Activated naive CD8-positive, alpha-beta T cell (primary cell): ENCODE data around the gene VAV2.

Experiments
- H3K27ac Mint-ChIP-seq: one replicate; pipeline ENCODE4 v1.8.0; 2021; ENCODE audit warnings: mixed read lengths
- H3K27me3 Mint-ChIP-seq: one replicate; pipeline ENCODE4 v1.8.0; 2021; ENCODE audit warnings: mixed read lengths
- H3K36me3 Mint-ChIP-seq: one replicate; pipeline ENCODE4 v1.8.0; 2021; ENCODE audit warnings: mixed read lengths
- H3K4me1 Mint-ChIP-seq: one replicate; pipeline ENCODE4 v1.8.0; 2021; ENCODE audit warnings: low read depth, mixed read lengths
- H3K4me3 Mint-ChIP-seq: one replicate; pipeline ENCODE4 v1.8.0; 2021; ENCODE audit warnings: mild to moderate bottlenecking, mixed read lengths
- H3K9me3 Mint-ChIP-seq: one replicate; pipeline ENCODE4 v1.8.0; 2021; ENCODE audit warnings: low read depth, mixed read lengths

The VAV2 gene

DNA sequence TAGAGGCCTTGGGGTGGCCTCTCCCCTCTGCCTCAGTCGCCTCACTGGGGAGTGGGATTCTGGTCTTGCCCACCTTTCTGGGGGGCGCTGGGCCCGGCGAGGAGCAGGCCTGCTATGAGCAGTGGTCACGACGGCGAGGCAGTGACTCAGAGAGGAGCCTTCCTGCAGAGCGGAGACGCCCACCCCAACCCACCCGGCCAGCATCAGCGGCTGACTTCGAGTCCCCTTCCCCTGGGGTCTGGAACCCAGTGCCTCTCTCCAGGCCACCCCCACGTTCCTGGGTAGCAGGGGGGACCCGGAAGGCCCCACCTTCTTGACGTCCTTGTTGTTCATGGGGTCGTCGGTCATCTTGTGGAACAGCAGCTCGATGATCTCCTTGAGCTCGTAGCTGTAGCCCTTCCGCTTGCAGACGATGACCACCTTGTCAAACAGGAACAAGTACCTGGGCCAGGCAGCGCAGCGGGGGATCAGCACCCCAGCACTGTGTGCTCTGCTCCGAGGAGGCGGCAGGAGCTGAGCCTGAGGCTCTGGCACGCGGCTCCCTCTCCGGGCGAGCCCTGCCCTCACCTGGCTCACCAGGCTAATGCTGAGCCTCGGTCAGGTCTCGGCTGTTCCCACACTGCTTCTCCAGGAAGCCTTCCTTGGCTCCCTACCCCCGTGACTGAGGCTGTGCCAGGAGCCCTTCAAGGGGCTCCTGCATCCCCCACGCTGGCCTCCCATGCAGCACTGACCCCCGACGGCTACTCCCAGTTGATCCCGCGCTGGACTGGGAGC lies 203.9 kb downstream of the VAV2 start:
- H3K36me3 Mint-ChIP-seq: no peaks in the 10 kb centered on the region
- no peak overlapping the region for H3K4me3 Mint-ChIP-seq
- H3K27me3 Mint-ChIP-seq: no peaks in the 10 kb centered on the region
- H3K9me3 Mint-ChIP-seq: no peaks in the 10 kb centered on the region
- no peaks in the 10 kb centered on the region for H3K4me1 Mint-ChIP-seq
- no peak overlapping the region for H3K27ac Mint-ChIP-seq

GRCh38 chr9:133787754-133788025 lies 204.4 kb downstream of the VAV2 start:
- Mint-ChIP-seq H3K9me3 (no peaks in the 10 kb centered on the region), H3K4me3 (no peak overlapping the region), H3K27me3 (no peaks in the 10 kb centered on the region), H3K36me3 (no peaks in the 10 kb centered on the region), H3K27ac (no peak overlapping the region), H3K4me1 (no peaks in the 10 kb centered on the region)

- H3K36me3 Mint-ChIP-seq: no peaks in the 10 kb centered on the region
- H3K9me3 Mint-ChIP-seq: no peaks in the 10 kb centered on the region
- no peak overlapping the region for H3K4me3 Mint-ChIP-seq
- H3K27me3 Mint-ChIP-seq: no peaks in the 10 kb centered on the region
- H3K27ac Mint-ChIP-seq: no peak overlapping the region
- H3K4me1 Mint-ChIP-seq: no peaks in the 10 kb centered on the region
Observed at GRCh38 chr9:133786907-133787753, 205.0 kb downstream of the VAV2 start.

- H3K27ac Mint-ChIP-seq: no peak overlapping the region
- no peaks in the 10 kb centered on the region for H3K4me1 Mint-ChIP-seq
- no peaks in the 10 kb centered on the region for H3K36me3 Mint-ChIP-seq
- no peaks in the 10 kb centered on the region for H3K27me3 Mint-ChIP-seq
- H3K4me3 Mint-ChIP-seq: no peak overlapping the region
- H3K9me3 Mint-ChIP-seq: no peaks in the 10 kb centered on the region
Observed at GRCh38 chr9:133786371-133786753, 205.8 kb downstream of the VAV2 start.

DNA sequence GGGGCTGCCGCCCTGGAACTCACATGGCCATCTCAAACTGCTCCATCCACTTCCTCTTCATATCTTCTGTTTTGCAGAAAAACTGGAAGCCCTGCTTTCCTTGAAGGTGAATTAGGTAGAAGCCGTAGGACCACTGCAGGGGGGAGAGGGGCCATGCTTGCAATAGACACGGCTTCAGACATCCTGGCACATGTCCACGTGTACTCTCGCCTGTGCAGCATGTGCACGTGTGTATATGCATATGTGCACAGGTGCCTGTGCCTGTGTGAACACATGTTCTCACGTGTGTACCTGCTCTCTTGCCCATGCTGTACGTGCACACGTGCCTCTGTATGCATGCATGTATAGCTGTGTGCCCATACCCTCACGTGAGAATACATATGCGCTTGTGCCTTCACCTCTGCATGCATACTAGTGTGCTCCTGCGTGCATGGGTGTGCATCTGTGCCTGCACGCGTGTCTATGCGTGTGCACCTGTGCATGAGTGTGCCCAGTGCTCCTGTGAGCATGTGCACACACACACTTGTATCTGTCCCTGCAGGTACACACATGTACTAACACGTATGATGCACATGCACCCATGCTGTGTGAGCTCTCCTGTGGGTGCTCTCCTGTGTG lies 206.3 kb downstream of the VAV2 start:
- no peaks in the 10 kb centered on the region for H3K36me3 Mint-ChIP-seq
- no peaks in the 10 kb centered on the region for H3K4me1 Mint-ChIP-seq
- no peak overlapping the region for H3K27ac Mint-ChIP-seq
- H3K4me3 Mint-ChIP-seq: no peak overlapping the region
- no peaks in the 10 kb centered on the region for H3K9me3 Mint-ChIP-seq
- no peaks in the 10 kb centered on the region for H3K27me3 Mint-ChIP-seq

DNA sequence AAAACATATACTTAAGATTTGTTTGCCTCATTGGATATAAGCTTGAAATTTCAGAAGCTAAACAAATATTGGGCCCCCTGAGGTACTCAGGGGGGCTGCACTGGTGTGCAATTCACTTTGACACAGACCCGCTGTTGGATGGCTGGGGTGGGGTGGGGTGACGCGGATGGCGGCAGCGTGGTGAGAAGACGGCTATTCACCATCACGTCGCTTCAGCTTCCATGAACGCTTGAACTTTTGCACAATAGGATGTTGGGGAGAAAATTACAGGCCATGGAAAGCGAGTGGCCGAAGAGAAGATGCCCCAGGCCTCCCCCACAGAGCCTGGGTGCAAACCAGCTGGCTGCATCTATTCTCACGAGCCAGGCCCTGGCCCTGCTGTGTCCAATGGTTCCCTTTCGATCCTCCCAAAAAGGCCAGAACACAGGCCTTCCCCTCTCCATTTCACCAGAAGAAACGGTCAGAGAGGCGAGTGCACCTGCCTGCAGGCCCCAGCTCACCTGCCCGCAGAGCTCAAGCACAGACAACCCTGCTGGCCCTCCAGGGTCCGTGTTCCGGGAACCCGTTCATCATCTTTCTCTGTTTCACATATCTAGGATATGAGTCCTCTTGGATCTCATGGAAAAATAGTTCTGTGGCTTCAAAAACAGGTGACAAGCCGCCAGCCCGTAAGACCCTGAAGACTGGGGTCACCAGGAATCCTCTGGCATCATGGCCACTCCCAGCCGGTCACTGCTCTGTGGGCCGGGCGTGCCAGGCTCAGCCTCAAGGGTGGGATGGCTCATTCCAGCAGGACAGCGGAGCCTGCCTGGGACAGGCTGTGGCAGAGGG lies 207.2 kb downstream of the VAV2 start:
- Mint-ChIP-seq H3K4me3 (no peak overlapping the region), H3K36me3 (no peaks in the 10 kb centered on the region), H3K4me1 (no peaks in the 10 kb centered on the region), H3K27me3 (no peaks in the 10 kb centered on the region), H3K9me3 (no peaks in the 10 kb centered on the region), H3K27ac (no peak overlapping the region)

DNA sequence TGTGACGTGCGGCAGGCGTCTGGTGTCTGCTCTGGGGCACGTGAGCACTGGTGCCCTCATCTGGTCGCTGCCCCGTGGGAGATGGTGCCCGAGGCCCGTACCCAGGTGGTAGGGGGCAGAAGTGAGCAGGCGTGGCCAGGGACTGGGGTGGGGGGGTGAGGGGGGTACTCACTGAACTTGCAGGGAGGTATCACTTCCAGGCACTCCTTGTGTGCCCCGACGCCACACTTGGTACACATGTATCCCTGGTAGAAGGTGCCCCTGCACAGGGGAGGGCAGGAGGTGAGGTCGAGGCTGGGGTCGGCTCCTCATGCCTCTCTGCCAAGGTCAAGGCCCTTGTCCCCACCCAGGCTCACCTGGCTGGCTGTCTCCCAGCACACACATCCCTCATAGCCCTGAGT lies 208.8 kb downstream of the VAV2 start:
- no peaks in the 10 kb centered on the region for H3K36me3 Mint-ChIP-seq
- H3K27me3 Mint-ChIP-seq: no peaks in the 10 kb centered on the region
- no peaks in the 10 kb centered on the region for H3K9me3 Mint-ChIP-seq
- H3K4me1 Mint-ChIP-seq: no peaks in the 10 kb centered on the region
- H3K27ac Mint-ChIP-seq: no peak overlapping the region
- no peak overlapping the region for H3K4me3 Mint-ChIP-seq

GRCh38 chr9:133782157-133783130 lies 209.7 kb downstream of the VAV2 start:
- no peak overlapping the region for H3K4me3 Mint-ChIP-seq
- H3K27ac Mint-ChIP-seq: no peak overlapping the region
- no peaks in the 10 kb centered on the region for H3K4me1 Mint-ChIP-seq
- no peaks in the 10 kb centered on the region for H3K36me3 Mint-ChIP-seq
- no peaks in the 10 kb centered on the region for H3K27me3 Mint-ChIP-seq
- H3K9me3 Mint-ChIP-seq: no peaks in the 10 kb centered on the region

DNA sequence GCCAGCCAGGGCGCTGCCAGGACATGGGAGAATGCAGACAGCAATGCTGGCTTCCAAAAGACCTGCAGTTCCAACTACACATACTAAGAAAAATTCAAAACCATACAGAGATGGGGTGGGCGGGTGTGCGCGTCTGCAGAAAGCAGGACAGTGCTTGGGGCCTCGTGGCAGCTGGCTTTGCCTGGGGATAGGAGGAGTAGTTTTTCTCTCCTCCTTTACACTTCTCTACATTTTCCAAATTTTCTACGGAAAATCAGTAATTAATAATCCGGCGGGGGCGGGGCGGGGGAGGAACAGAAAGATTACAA lies 210.3 kb downstream of the VAV2 start:
- H3K4me3 Mint-ChIP-seq: no peak overlapping the region
- no peaks in the 10 kb centered on the region for H3K9me3 Mint-ChIP-seq
- H3K27me3 Mint-ChIP-seq: no peaks in the 10 kb centered on the region
- H3K36me3 Mint-ChIP-seq: no peaks in the 10 kb centered on the region
- no peaks in the 10 kb centered on the region for H3K4me1 Mint-ChIP-seq
- no peak overlapping the region for H3K27ac Mint-ChIP-seq

DNA sequence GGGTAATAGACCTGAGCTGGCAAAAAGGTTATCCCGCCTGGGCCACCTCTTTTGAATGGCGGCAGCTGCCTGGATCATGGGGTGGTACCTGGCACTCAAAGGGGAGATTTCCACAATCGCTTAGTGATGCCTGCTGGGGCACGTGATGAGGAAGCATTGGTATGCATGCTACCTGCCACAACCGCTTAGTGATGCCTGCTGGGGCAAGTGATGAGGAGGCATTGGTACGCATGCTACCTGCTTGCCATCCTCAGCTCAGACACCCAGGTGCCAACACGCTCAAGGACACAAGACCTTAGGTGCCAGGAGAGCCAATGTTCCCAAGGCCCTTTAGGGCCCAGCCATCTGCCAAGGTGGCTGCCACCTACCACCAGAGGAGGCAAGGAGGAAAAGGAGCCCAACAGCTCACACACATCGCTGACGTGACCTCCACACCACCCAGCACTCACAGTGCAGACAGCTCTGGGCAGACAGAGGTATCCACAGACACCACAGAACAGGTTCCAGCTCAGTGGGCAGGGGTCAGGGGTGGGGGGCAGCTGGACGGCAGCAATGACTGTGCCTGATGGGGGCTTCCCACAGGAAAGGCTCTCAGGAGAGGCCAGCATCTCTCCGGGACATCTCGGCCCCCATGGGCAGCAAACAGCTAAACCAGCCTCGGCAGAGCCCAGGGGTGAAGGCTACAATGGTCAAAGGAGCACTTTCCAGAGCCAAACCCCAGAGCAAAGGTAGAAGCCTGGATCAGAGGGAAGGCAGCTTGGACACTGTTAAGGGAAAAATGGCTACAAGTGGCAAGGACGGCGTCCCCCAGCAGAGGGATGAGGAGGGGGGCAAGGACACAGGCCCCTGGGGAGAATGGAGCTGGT lies 210.9 kb downstream of the VAV2 start:
- Mint-ChIP-seq H3K27me3 (no peaks in the 10 kb centered on the region), H3K9me3 (no peaks in the 10 kb centered on the region), H3K27ac (no peak overlapping the region), H3K36me3 (no peaks in the 10 kb centered on the region), H3K4me1 (no peaks in the 10 kb centered on the region), H3K4me3 (no peak overlapping the region)

DNA sequence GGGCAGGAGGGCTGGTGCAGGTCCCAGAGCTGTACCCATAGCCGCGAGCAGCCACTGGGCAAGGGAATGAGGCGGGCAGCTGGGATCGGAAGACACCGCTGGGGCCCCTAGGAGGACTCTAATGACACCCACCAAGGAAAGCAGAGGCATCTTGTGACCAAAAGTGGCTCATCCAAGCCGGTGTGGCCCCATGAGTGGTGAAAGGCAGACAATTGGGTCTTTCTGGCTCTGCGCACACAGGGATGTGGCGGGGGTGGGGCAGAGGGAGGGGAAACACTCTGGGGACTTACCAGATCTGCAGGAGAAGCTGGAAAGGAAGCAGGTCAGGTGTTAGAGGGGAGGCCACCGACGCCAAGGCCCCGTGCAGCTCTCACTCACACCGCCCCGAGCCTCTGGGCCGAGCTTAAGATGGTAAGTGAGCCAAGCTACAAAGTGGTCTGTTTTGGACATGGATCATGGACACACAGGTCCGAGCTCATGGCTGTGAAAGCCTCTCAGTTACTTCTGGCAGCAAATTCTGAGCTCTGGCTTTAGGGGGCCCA lies 211.6 kb downstream of the VAV2 start:
- no peak overlapping the region for H3K4me3 Mint-ChIP-seq
- no peaks in the 10 kb centered on the region for H3K27me3 Mint-ChIP-seq
- no peaks in the 10 kb centered on the region for H3K4me1 Mint-ChIP-seq
- H3K9me3 Mint-ChIP-seq: no peaks in the 10 kb centered on the region
- no peak overlapping the region for H3K27ac Mint-ChIP-seq
- peaks cover under 1% of the 10 kb centered on the region for H3K36me3 Mint-ChIP-seq

GRCh38 chr9:133779516-133780403 lies 212.4 kb downstream of the VAV2 start:
- H3K27ac Mint-ChIP-seq: no peak overlapping the region
- no peaks in the 10 kb centered on the region for H3K27me3 Mint-ChIP-seq
- no peaks in the 10 kb centered on the region for H3K9me3 Mint-ChIP-seq
- no peak overlapping the region for H3K4me3 Mint-ChIP-seq
- H3K4me1 Mint-ChIP-seq: no peaks in the 10 kb centered on the region
- H3K36me3 Mint-ChIP-seq: peaks cover 2% of the 10 kb centered on the region
